H1 (cell line): Measurements from ENCODE around the gene DCXR. TPM values are rescaled to one million over a fixed set of nuclear protein-coding genes. Genes with fewer than 3 reads are reported as not detected.

Experiments used
- CTCF ChIA-PET: fragments of 300-600 bp; sonication (Branson Sonifier 250); formaldehyde crosslinking; loops from one replicate; lab custom pipeline; 2021; ENCODE audit not compliant: partially characterized antibody; lab: Charles Lee
- POLR2A ChIA-PET: fragments of 300-600 bp; sonication (Branson Sonifier 250); formaldehyde crosslinking; loops from one replicate; lab custom pipeline; 2021; ENCODE audit warnings: inconsistent platforms; ENCODE audit not compliant: partially characterized antibody; lab: Charles Lee
- DNase-seq, 2 experiments: peaks; one replicate each; pipeline versions ENCODE4 v3.0.0 to v3.0.0-alpha.2; 2010 to 2022; ENCODE audit warnings: low spot score in 2 of 2, low read depth in 1 of 2, mixed read lengths in 1 of 2
- FAIRE-seq: peaks from 2 replicates; lab custom pipeline; 2011; peaks lifted over from hg19 to GRCh38; lab: Jason Lieb, UNC
- H2AFZ ChIP-seq: 2 replicates; pipeline ENCODE4 v1.8.1; 2012; ENCODE audit warnings: low read length, inconsistent platforms
- H2AK5ac ChIP-seq: 2 replicates; pipeline ENCODE4 v1.6.1; 2013; ENCODE audit warnings: low read depth, low read length
- H2BK120ac ChIP-seq: replicated peaks from 2 replicates; pipeline ENCODE3; 2013; ENCODE audit warnings: low read depth, low read length, inconsistent platforms
- H2BK12ac ChIP-seq: 2 replicates; pipeline ENCODE4 v1.6.1; 2013; ENCODE audit warnings: low read depth, low read length
- H2BK15ac ChIP-seq: 2 replicates; pipeline ENCODE4 v1.6.1; 2013; ENCODE audit warnings: low read length
- H2BK20ac ChIP-seq: 2 replicates; pipeline ENCODE4 v1.6.1; 2013; ENCODE audit warnings: low read length
- H2BK5ac ChIP-seq: 2 replicates; pipeline ENCODE4 v1.6.1; 2013; ENCODE audit warnings: low read depth, low read length
- H3K14ac ChIP-seq: 2 replicates; pipeline ENCODE4 v1.6.1; 2013; ENCODE audit warnings: inconsistent platforms; ENCODE audit not compliant: insufficient read length
- H3K18ac ChIP-seq: 2 replicates; pipeline ENCODE4 v1.6.1; 2013; ENCODE audit warnings: low read length; ENCODE audit errors: extremely low read depth
- H3K23ac ChIP-seq: 2 replicates; pipeline ENCODE4 v1.6.1; 2013; ENCODE audit warnings: inconsistent platforms; ENCODE audit not compliant: insufficient read length
- H3K23me2 ChIP-seq: 2 replicates; pipeline ENCODE4 v1.6.1; 2013; ENCODE audit warnings: low read depth, low read length
- H3K27ac ChIP-seq: 2 replicates; pipeline ENCODE4 v1.6.1; 2011; ENCODE audit warnings: low read depth, low read length, inconsistent platforms
- H3K27me3 ChIP-seq, 4 experiments: replicated peaks in 1 of 4; 1 replicate in 1 of 4; 2 replicates in 3 of 4; pipeline versions ENCODE4 v1.6.1 to v1.8.1; 2011 to 2013; ENCODE audit warnings: low read length in 3 of 4, mild to moderate bottlenecking in 3 of 4, inconsistent platforms in 2 of 4, mixed read lengths in 2 of 4, moderate library complexity in 1 of 4; ENCODE audit not compliant: control insufficient read depth in 3 of 4, insufficient read depth in 3 of 4; ENCODE audit errors: extremely low read depth in 1 of 4
- H3K36me3 ChIP-seq, 4 experiments: 2 replicates each; pipeline versions ENCODE4 v1.6.1 to v1.8.1; 2011 to 2013; ENCODE audit warnings: mild to moderate bottlenecking in 4 of 4, low read length in 3 of 4, moderate library complexity in 2 of 4, control low read depth in 1 of 4, inconsistent platforms in 1 of 4; ENCODE audit not compliant: insufficient read depth in 4 of 4, control insufficient read depth in 2 of 4
- H3K4ac ChIP-seq: replicated peaks from 2 replicates; pipeline ENCODE3; 2013; ENCODE audit warnings: low read length, low read depth, mixed read lengths, inconsistent platforms; ENCODE audit not compliant: insufficient read length
- H3K4me1 ChIP-seq, 4 experiments: replicated peaks in 1 of 4; 1 replicate in 1 of 4; 2 replicates in 3 of 4; pipeline versions ENCODE4 v1.6.1 to v1.8.1; 2011 to 2013; ENCODE audit warnings: low read length in 3 of 4, inconsistent platforms in 2 of 4, mixed read lengths in 1 of 4; ENCODE audit not compliant: insufficient read depth in 4 of 4, control insufficient read depth in 3 of 4
- H3K4me2 ChIP-seq, 2 experiments: 2 replicates each; pipeline versions ENCODE4 v1.6.1 to v1.8.1; 2011 to 2013; ENCODE audit warnings: low read depth in 2 of 2, low read length in 2 of 2, control low read depth in 1 of 2, inconsistent platforms in 1 of 2, mild to moderate bottlenecking in 1 of 2; ENCODE audit not compliant: insufficient read depth in 1 of 2
- H3K4me3 ChIP-seq, 4 experiments: fragments of 200-600, 300-600 bp in 1 of 4; sonication (generic), shearing (Covaris generic), sonication (Bioruptor Twin) in 1 of 4; 2 replicates each; pipeline versions ENCODE4 v1.5.1 to v1.8.1; 2011 to 2016; ENCODE audit warnings: low read length in 4 of 4, low read depth in 3 of 4, control low read depth in 2 of 4, inconsistent platforms in 2 of 4, mild to moderate bottlenecking in 2 of 4, mixed read lengths in 1 of 4, moderate library complexity in 1 of 4; ENCODE audit not compliant: insufficient read depth in 2 of 4; ENCODE audit errors: extremely low read depth in 1 of 4
- H3K56ac ChIP-seq: replicated peaks from 2 replicates; pipeline ENCODE3; 2013; ENCODE audit warnings: low read depth, mild to moderate bottlenecking, mixed read lengths, low read length, inconsistent platforms; ENCODE audit not compliant: insufficient read length
- H3K79me1 ChIP-seq: 2 replicates; pipeline ENCODE4 v1.6.1; 2013; ENCODE audit warnings: low read depth, low read length, control low read depth
- H3K79me2 ChIP-seq, 2 experiments: 2 replicates each; pipeline versions ENCODE4 v1.6.1 to v1.8.1; 2012 to 2013; ENCODE audit warnings: low read length in 2 of 2, mild to moderate bottlenecking in 2 of 2, inconsistent platforms in 1 of 2; ENCODE audit not compliant: insufficient read depth in 2 of 2, control insufficient read depth in 1 of 2
- H3K9ac ChIP-seq, 4 experiments: replicated peaks in 1 of 4; 1 replicate in 1 of 4; 2 replicates in 3 of 4; pipeline versions ENCODE4 v1.6.1 to v1.8.1; 2011 to 2013; ENCODE audit warnings: low read depth in 3 of 4, low read length in 3 of 4, control low read depth in 2 of 4, mild to moderate bottlenecking in 2 of 4, moderate library complexity in 2 of 4, inconsistent platforms in 1 of 4; ENCODE audit errors: extremely low read depth in 1 of 4
- H3K9me3 ChIP-seq, 2 experiments: 2 replicates each; pipeline versions ENCODE4 v1.6.1 to v1.8.1; 2012 to 2013; ENCODE audit warnings: mild to moderate bottlenecking in 2 of 2, moderate library complexity in 2 of 2, control low read depth in 1 of 2, inconsistent platforms in 1 of 2, low read depth in 1 of 2, low read length in 1 of 2, mixed read lengths in 1 of 2; ENCODE audit not compliant: insufficient read depth in 2 of 2
- H4K20me1 ChIP-seq, 2 experiments: replicated peaks in 1 of 2; 2 replicates each; pipeline versions ENCODE3 to v1.8.1; 2011 to 2013; ENCODE audit warnings: inconsistent platforms in 2 of 2, low read length in 2 of 2, mild to moderate bottlenecking in 1 of 2; ENCODE audit not compliant: insufficient read depth in 2 of 2, control insufficient read depth in 1 of 2
- H4K5ac ChIP-seq: 2 replicates; pipeline ENCODE4 v1.6.1; 2013; ENCODE audit warnings: low read length, low read depth, mixed read lengths, inconsistent platforms; ENCODE audit not compliant: insufficient read length
- H4K8ac ChIP-seq: 2 replicates; pipeline ENCODE4 v1.8.0; 2013; ENCODE audit warnings: mild to moderate bottlenecking, moderate library complexity, low read length, inconsistent platforms; ENCODE audit not compliant: insufficient read depth; ENCODE audit errors: extremely low read depth
- H4K91ac ChIP-seq: replicated peaks from 2 replicates; pipeline ENCODE3; 2013; ENCODE audit warnings: low read length, mixed read lengths, inconsistent platforms; ENCODE audit not compliant: insufficient read length
- CBX5 ChIP-seq: fragments of 300-800, 300-1000 bp; sonication (generic); IDR thresholded peaks from 2 replicates; pipeline ENCODE4 v1.7.1; 2016; ENCODE audit warnings: antibody characterized with exemption, low read length, low read depth
- CBX8 ChIP-seq: fragments of 300-800, 300-1000 bp; sonication (generic); IDR thresholded peaks from 2 replicates; pipeline ENCODE4 v1.7.1; 2016; ENCODE audit warnings: low read depth, low read length, borderline replicate concordance
- CHD2 ChIP-seq: IDR thresholded peaks from 2 replicates; pipeline ENCODE4 v1.6.1; 2012; ENCODE audit warnings: low read length, improper control_type of control experiment
- CTBP2 ChIP-seq: IDR thresholded peaks from 2 replicates; pipeline ENCODE4 v1.7.0; 2011; ENCODE audit warnings: borderline replicate concordance, mild to moderate bottlenecking, moderate library complexity, mixed read lengths, low read length; ENCODE audit not compliant: insufficient read depth, insufficient read length
- E2F6 ChIP-seq: IDR thresholded peaks from 2 replicates; pipeline ENCODE4 v1.6.1; 2012; ENCODE audit warnings: inconsistent platforms
- EP300 ChIP-seq, 2 experiments: IDR thresholded peaks; 1 replicate in 1 of 2; 2 replicates in 1 of 2; pipeline ENCODE4 v1.6.1; 2011 to 2012; ENCODE audit warnings: low read depth in 2 of 2, low read length in 2 of 2, mild to moderate bottlenecking in 2 of 2, borderline replicate concordance in 1 of 2, inconsistent platforms in 1 of 2, moderate library complexity in 1 of 2
- MAX ChIP-seq: IDR thresholded peaks from 2 replicates; pipeline ENCODE4 v1.6.1; 2012; ENCODE audit warnings: inconsistent platforms
- POLR2AphosphoS5 ChIP-seq: IDR thresholded peaks from 2 replicates; pipeline ENCODE4 v1.6.1; 2011; ENCODE audit warnings: low read depth, low read length
- POU5F1 ChIP-seq: IDR thresholded peaks from 2 replicates; pipeline ENCODE4 v1.6.1; 2011; ENCODE audit warnings: low read depth, mild to moderate bottlenecking, low read length, moderate library complexity
- RAD21 ChIP-seq, 2 experiments: IDR thresholded peaks in 1 of 2; conservative IDR thresholded peaks in 1 of 2; 2 replicates each; pipeline ENCODE4 v1.6.1; 2011; ENCODE audit warnings: low read depth in 2 of 2, low read length in 2 of 2, improper control_type of control experiment in 1 of 2, inconsistent platforms in 1 of 2, mild to moderate bottlenecking in 1 of 2, moderate library complexity in 1 of 2
- RFX5 ChIP-seq: IDR thresholded peaks from 2 replicates; pipeline ENCODE4 v1.6.1; 2011; ENCODE audit warnings: low read depth, low read length, improper control_type of control experiment, borderline replicate concordance
- SUZ12 ChIP-seq: fragments of 200-600 bp; sonication (generic); IDR thresholded peaks from 2 replicates; pipeline ENCODE4 v1.6.1; 2012; ENCODE audit warnings: mild to moderate bottlenecking, inconsistent platforms, low read length, moderate library complexity, mixed read lengths
- TBP ChIP-seq: IDR thresholded peaks from 2 replicates; pipeline ENCODE4 v1.6.1; 2011; ENCODE audit warnings: low read depth, low read length, improper control_type of control experiment
- WGBS, 2 experiments: shearing (Covaris generic) in 1 of 2; methylation state at CpG; one replicate each; pipeline versions ENCODE4 v1.1.6 to v1.1.7; 2013 to 2015; ENCODE audit warnings: low lambda C conversion rate in 2 of 2, mixed read lengths in 2 of 2, inconsistent platforms in 1 of 2, low coverage in 1 of 2, missing lambda C conversion rate in 1 of 2; ENCODE audit not compliant: insufficient replicate concordance in 2 of 2, insufficient coverage in 1 of 2, insufficient read length in 1 of 2; ENCODE audit errors: extremely low coverage in 1 of 2, missing lambda C conversion rate in 1 of 2; 5-methylcytosine and 5-hydroxymethylcytosine counted together
- polyA plus RNA-seq, 7 experiments: library from polyadenylated mRNA; depleted of rRNA in 3 of 7; stranded (reverse) in 5 of 7; unstranded in 2 of 7; fragments of >200 nt in 5 of 7; fragments of 200-250 nt in 2 of 7; gene quantifications; 1 replicate in 5 of 7; 2 replicates in 1 of 7; 4 replicates in 1 of 7; pipeline versions ENCODE4 v1.2.1 to v1.2.3, GENCODE V29; 2011 to 2013; ENCODE audit warnings: missing spikeins in 2 of 7, mixed read lengths in 2 of 7
- total RNA-seq: library from RNA; stranded (reverse); fragmentation: NEBNext Ultra II Directional; extraction: Animal tissue kit (Norgen Biotek cat#: 25700); gene quantifications from 2 replicates; pipeline ENCODE4 v1.2.1, GENCODE V29; 2021

Gene DCXR
- total and polyA plus RNA-seq, 2 of the 8 experiments (the other 6 are each of a cell fraction or from before 2014, with no cell fraction given) = 96.3 to 212 TPM

DNA sequence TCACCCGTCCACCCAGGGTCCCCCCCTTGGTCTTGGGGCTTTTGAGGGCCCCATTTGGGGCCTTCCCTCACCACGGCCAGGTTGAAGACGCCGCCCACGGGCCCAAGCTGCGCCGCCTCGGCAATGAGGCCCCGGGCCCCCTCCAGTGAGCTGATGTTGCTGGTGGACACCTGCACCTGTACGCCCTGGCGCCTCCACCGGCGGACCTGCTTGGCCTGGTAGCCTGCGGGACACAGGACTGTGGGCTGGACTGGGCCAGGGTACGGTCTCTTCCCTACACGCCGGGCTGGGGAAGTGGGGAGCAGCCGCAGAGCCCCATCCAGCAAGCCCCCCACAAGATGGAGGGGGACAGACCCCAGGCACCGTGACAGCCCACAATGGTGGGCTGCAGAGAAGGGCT lies 45.0 kb upstream of the DCXR start:
- 88% methylated on average over 15 of the region's 19 CpGs; no CpG with 5 or more reads in 1 of the 2 experiments for WGBS, 2 experiments
- H3K4me3 ChIP-seq = no peak overlapping the region
- no peak overlapping the region for H3K18ac ChIP-seq
- H3K79me1 ChIP-seq = peaks cover 7% of the 10 kb centered on the region
- no peak overlapping the region for H3K23ac ChIP-seq
- POLR2A ChIA-PET = interaction anchor here (0.8 to 12.5 kb wide), 9 partner anchors 7 to 52 kb away, joined by 3 to 105 read pairs (median 6); partner anchors contain the start of gene FASN
- no peaks in the 10 kb centered on the region for H3K27me3 ChIP-seq
- no peak overlapping the region for H3K14ac ChIP-seq
- no peaks in the 10 kb centered on the region for H3K79me2 ChIP-seq
- no peak overlapping the region for H4K91ac ChIP-seq
- no peak overlapping the region for H4K8ac ChIP-seq
- no peak overlapping the region for H2AFZ ChIP-seq
- no peaks in the 10 kb centered on the region for H3K9me3 ChIP-seq
- no peak overlapping the region for H2BK120ac ChIP-seq
- no peak overlapping the region for H2BK15ac ChIP-seq
- no peak overlapping the region for H3K4ac ChIP-seq
- no peak overlapping the region for H2BK5ac ChIP-seq
- H2AK5ac ChIP-seq = no peak overlapping the region
- peaks cover 63 to 96% (median 81%) of the 10 kb centered on the region in 4 experiments for H3K36me3 ChIP-seq
- H4K20me1 ChIP-seq = peaks cover 30 to 65% of the 10 kb centered on the region in 2 experiments
- no peak overlapping the region for H2BK12ac ChIP-seq
- CTCF ChIA-PET = interaction anchor here (1.0 to 2.9 kb wide), 4 partner anchors 52 to 74 kb away, joined by 3 to 13 read pairs (median 6); no protein-coding TSS in a partner anchor
- no peak overlapping the region for H3K27ac ChIP-seq
- H2BK20ac ChIP-seq = no peak overlapping the region
- H4K5ac ChIP-seq = no peak overlapping the region
- H3K23me2 ChIP-seq = no peaks in the 10 kb centered on the region
- no peak overlapping the region for H3K9ac ChIP-seq
- no peak overlapping the region for H3K4me2 ChIP-seq
- H3K56ac ChIP-seq = no peak overlapping the region
- FAIRE-seq = no peak
- no peak for DNase-seq
- no peaks in the 10 kb centered on the region for H3K4me1 ChIP-seq
- no peak for TF ChIP-seq POLR2AphosphoS5
- no peak for TF ChIP-seq EP300 (IDR thresholded peaks at IDR 0.05; ENCODE audit: borderline replicate concordance in 1 of 2, low read depth in 2 of 2, low read length in 2 of 2)
- no peak for TF ChIP-seq MAX
- no peak for TF ChIP-seq POU5F1
- no peak for TF ChIP-seq CBX5
- no peak for TF ChIP-seq CTBP2
- no peak for TF ChIP-seq CHD2
- TF ChIP-seq CBX8 = no peak
- TF ChIP-seq TBP = no peak
- no peak for TF ChIP-seq RAD21 (IDR thresholded peaks at IDR 0.05 in 1 of 2, conservative IDR thresholded peaks at IDR 0.05 in 1 of 2; ENCODE audit: low read depth in 2 of 2, low read length in 2 of 2)
- TF ChIP-seq E2F6 = no peak
- TF ChIP-seq SUZ12 = no peak
- no peak for TF ChIP-seq RFX5
